ENCODE measurements around the gene DLEC1. TPM values are rescaled to one million over a fixed set of nuclear protein-coding genes. Genes with fewer than 3 reads are reported as not detected.

DLEC1 gene
- total and polyA plus RNA-seq, 9 of the 15 experiments (the other 6 are each of a cell fraction or from before 2014, with no cell fraction given): 0.07 to 0.08 TPM; not detected in 7

GRCh38 chr3:38164952-38165721, 126.1 kb downstream of the DLEC1 start, which contains the start of gene OXSR1 (continued):
- TF ChIP-seq RBM22 (IDR thresholded peaks at IDR 0.05; ENCODE audit: low read depth, low read length, poor library complexity, severe bottlenecking) (no peak), CCAR2 (IDR thresholded peaks at IDR 0.05; ENCODE audit: low read depth, low read length) (no peak), MCM2 (IDR thresholded peaks at IDR 0.05; ENCODE audit: low read depth) (no peak), ZNF445 (CRISPR knock-in tag; IDR thresholded peaks at IDR 0.05; ENCODE audit: low read depth) (no peak), ZNF76 (CRISPR knock-in tag; IDR thresholded peaks at IDR 0.05; ENCODE audit: borderline replicate concordance) (no peak), MEF2D (tag; conservative IDR thresholded peaks at IDR 0.05; ENCODE audit: low read depth) (no peak; the same call in 1 of the 2 replicates), SRSF7 (optimal IDR thresholded peaks at IDR 0.05; ENCODE audit: low read depth, low read length) (no peak), SNAPC5 (CRISPR knock-in tag; IDR thresholded peaks at IDR 0.05) (no peak), NR2C1 (IDR thresholded peaks at IDR 0.05) (peak; percentile 93), NR2C1 (tag; IDR thresholded peaks at IDR 0.05) (peak; percentile 92), MNT (conservative IDR thresholded peaks at IDR 0.05) (peak; percentile 90 to 91), NELFE (IDR thresholded peaks at IDR 0.05; ENCODE audit: insufficient read depth, insufficient read length) (no peak), ZNF655 (CRISPR knock-in tag; IDR thresholded peaks at IDR 0.05) (no peak), TRIM24 (IDR thresholded peaks at IDR 0.05) (no peak), FOXK2 (conservative IDR thresholded peaks at IDR 0.05 in 1 of 2, IDR thresholded peaks at IDR 0.05 in 1 of 2; ENCODE audit: low read depth in 2 of 2) (peak; percentile 13 to 48; a peak in 2 of 4 replicates), FOXJ3 (CRISPR knock-in tag; IDR thresholded peaks at IDR 0.05) (no peak), ZNF263 (CRISPR knock-in tag; IDR thresholded peaks at IDR 0.05; ENCODE audit: borderline replicate concordance) (no peak), SRF (CRISPR knock-in tag; IDR thresholded peaks at IDR 0.05) (peak in 1 of 2 experiments; percentile 89; a peak in 2 of 4 replicates), ZBTB43 (CRISPR knock-in tag; IDR thresholded peaks at IDR 0.05) (peak; percentile 73; the same call in 1 of the 2 replicates), HNRNPH1 (optimal IDR thresholded peaks at IDR 0.05; ENCODE audit: low read depth, low read length) (no peak), HOMEZ (CRISPR knock-in tag; IDR thresholded peaks at IDR 0.05) (0 out of 2 replicates have a peak, but pooled peaks have one; percentile 54), FOXA3 (CRISPR knock-in tag; conservative IDR thresholded peaks at IDR 0.05 in 1 of 2, IDR thresholded peaks at IDR 0.05 in 1 of 2) (no peak)
